BJ (cell line): Measurements from ENCODE around the gene RIN2. TPM values are rescaled to one million over a fixed set of nuclear protein-coding genes. Genes with fewer than 3 reads are reported as not detected.

Source experiments
- CTCF ChIA-PET: fragments of 350-600 bp; formaldehyde crosslinking; extraction: SDS; loops from one replicate; lab custom pipeline; 2021; ENCODE audit warnings: antibody characterized with exemption, inconsistent platforms; lab: Yijun Ruan, JAX
- POLR2A ChIA-PET: fragments of 300-600 bp; sonication (Branson Sonifier 250); formaldehyde crosslinking; extraction: SDS; loops from one replicate; lab custom pipeline; 2021; ENCODE audit warnings: antibody characterized with exemption; lab: Charles Lee
- DNase-seq: peaks from one replicate; pipeline ENCODE4 v3.0.0-alpha.2; 2011; ENCODE audit warnings: low read depth
- H3K27me3 ChIP-seq: 2 replicates; pipeline ENCODE4 v1.6.0; 2011; ENCODE audit warnings: low read length; ENCODE audit not compliant: control insufficient read depth, insufficient read depth
- H3K36me3 ChIP-seq: 2 replicates; pipeline ENCODE4 v1.5.1; 2011; ENCODE audit warnings: low read length; ENCODE audit not compliant: control insufficient read depth, insufficient read depth
- H3K4me3 ChIP-seq: 2 replicates; pipeline ENCODE4 v1.5.1; 2011; ENCODE audit warnings: low read depth, mild to moderate bottlenecking, control low read depth, low read length
- CTCF ChIP-seq: IDR thresholded peaks from 2 replicates; pipeline ENCODE4 v1.5.1; 2011; ENCODE audit warnings: low read depth, mild to moderate bottlenecking, control low read depth, inconsistent platforms, low read length, moderate library complexity; ENCODE audit not compliant: insufficient read depth
- polyA plus RNA-seq: library from polyadenylated mRNA; depleted of rRNA; stranded (reverse); fragments of >200 nt; gene quantifications from 2 replicates; pipeline ENCODE4 v1.2.3, GENCODE V29; 2011

RIN2 gene
- polyA plus RNA-seq, 1 experiment, result 25.2 TPM

GRCh38 chr20:19806806-19807190, 48.7 kb downstream of the RIN2 start:
- Histone ChIP-seq H3K4me3 (no peak overlapping the region), H3K27me3 (no peaks in the 10 kb centered on the region), H3K36me3 (peaks cover 6% of the 10 kb centered on the region; the same call in 1 of the 2 replicates)
- DNase-seq, result no peak
- CTCF ChIA-PET, result interaction anchor here (0.6 to 2.2 kb wide), 4 partner anchors 9 to 80 kb away, joined by 3 to 5 read pairs (median 4); no protein-coding TSS in a partner anchor
- no peak for TF ChIP-seq CTCF
- POLR2A ChIA-PET, result no interaction called here

- Histone ChIP-seq H3K36me3 (peaks cover 2% of the 10 kb centered on the region; the same call in 1 of the 2 replicates), H3K4me3 (no peak overlapping the region), H3K27me3 (no peaks in the 10 kb centered on the region)
- no peak for TF ChIP-seq CTCF
- no peak for DNase-seq
- ChIA-PET CTCF (interaction anchor here (1.0 to 2.2 kb wide), 5 partner anchors 8 to 24 kb away, joined by 3 to 5 read pairs (median 4); no protein-coding TSS in a partner anchor), POLR2A (no interaction called here)
Observed at GRCh38 chr20:19807191-19807945, 49.3 kb downstream of the RIN2 start.
